ENCODE measurements around the gene DYSF.
"Not testable (repeated sequence)": the region's sequence is repeated elsewhere in the genome, so short reads cannot be mapped to it uniquely, and the experiment has no call there.

- TF ChIP-seq, protein P1, sequence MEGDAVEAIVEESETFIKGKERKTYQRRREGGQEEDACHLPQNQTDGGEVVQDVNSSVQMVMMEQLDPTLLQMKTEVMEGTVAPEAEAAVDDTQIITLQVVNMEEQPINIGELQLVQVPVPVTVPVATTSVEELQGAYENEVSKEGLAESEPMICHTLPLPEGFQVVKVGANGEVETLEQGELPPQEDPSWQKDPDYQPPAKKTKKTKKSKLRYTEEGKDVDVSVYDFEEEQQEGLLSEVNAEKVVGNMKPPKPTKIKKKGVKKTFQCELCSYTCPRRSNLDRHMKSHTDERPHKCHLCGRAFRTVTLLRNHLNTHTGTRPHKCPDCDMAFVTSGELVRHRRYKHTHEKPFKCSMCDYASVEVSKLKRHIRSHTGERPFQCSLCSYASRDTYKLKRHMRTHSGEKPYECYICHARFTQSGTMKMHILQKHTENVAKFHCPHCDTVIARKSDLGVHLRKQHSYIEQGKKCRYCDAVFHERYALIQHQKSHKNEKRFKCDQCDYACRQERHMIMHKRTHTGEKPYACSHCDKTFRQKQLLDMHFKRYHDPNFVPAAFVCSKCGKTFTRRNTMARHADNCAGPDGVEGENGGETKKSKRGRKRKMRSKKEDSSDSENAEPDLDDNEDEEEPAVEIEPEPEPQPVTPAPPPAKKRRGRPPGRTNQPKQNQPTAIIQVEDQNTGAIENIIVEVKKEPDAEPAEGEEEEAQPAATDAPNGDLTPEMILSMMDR (IDR thresholded peaks at IDR 0.05), result not testable (repeated sequence)
- not testable (repeated sequence) for TF ChIP-seq POLR2A (IDR thresholded peaks at IDR 0.05)
Measured at GRCh38 chr2:71658256-71658655, 204.9 kb downstream of the DYSF start.
